GM19452 (cell line): ENCODE results near the gene SDHAF2.

ENCODE experiments used
- ATAC-seq: cut with Tn5 transposase; IDR thresholded peaks from one replicate; pipeline ENCODE4 v1.9.1; 2021; ENCODE audit not compliant: unreplicated experiment

Gene SDHAF2

DNA sequence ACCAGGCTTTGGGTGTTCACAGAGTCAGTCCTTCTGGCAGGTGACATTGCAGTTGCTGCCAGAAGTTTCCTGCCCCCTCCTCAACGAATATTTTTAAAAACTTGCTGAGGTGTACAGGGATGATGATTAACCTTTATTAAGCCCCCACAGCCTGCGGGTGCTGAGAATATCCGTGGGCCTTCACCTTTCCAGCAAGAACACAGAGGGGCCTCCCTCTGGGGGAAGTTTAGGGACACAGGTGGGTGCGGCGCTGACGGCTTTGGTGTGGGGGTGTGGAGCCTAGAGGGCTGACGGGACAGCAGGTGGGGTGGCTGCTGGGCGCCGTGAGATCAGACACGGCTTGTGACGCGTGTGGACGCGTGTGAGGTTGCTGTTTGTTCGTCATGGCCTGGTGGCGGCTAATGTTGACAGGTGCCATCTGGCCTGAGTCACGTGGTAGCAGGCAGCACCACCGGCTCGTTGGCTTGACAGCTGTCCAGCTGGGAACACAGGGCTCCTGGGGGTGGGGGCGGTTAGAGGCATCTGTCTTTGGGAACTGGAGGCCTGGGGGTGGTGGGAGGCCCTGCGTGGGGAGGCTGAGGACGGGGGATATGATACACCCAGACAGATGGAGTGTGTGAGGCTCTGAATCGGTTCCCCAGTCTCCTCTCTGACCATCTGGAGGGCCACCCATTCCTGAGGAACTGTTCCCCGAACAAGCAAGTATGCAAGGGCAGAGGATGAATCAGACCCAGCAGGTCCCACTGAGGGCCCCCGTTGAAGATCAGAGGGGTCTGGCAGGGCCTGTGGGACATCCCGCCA lies 66.1 kb downstream of the SDHAF2 start:
- no peak for ATAC-seq
